Measurements from ENCODE around the gene STARD9.
"Not testable (repeated sequence)": the region's sequence is repeated elsewhere in the genome, so short reads cannot be mapped to it uniquely, and the experiment has no call there.

STARD9 gene

DNA sequence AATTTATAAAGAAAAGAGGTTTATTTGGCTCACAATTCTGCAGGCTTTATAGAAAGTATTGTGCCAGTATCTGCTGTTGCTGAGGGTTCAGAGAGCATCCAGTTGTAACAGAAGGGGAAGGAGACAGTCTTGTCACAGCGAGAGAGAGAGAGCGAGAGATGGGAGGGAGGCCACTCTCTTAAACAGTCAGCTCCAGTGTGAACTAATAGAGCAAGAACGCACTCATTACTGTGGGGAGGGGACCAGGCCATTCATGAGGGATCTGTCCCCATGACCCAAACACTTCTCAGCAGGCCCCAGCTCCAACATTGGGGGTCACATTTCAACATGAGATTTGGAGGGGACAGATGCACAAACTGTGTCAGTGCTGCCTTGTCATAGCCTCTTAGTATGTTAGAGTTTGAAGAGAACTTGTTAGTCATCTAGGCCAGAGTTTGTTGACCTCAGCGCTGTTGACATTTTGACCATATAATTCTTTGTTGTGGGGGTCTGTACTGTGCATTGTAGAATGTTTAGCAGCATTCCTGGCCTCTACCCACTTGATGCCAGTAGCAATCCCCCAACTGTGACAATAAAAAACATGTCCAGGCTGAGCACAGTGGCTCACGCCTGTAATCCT, 15.3 kb downstream of the STARD9 start:
- DNase-seq (ENCODE audit: low read depth): no peak

DNA sequence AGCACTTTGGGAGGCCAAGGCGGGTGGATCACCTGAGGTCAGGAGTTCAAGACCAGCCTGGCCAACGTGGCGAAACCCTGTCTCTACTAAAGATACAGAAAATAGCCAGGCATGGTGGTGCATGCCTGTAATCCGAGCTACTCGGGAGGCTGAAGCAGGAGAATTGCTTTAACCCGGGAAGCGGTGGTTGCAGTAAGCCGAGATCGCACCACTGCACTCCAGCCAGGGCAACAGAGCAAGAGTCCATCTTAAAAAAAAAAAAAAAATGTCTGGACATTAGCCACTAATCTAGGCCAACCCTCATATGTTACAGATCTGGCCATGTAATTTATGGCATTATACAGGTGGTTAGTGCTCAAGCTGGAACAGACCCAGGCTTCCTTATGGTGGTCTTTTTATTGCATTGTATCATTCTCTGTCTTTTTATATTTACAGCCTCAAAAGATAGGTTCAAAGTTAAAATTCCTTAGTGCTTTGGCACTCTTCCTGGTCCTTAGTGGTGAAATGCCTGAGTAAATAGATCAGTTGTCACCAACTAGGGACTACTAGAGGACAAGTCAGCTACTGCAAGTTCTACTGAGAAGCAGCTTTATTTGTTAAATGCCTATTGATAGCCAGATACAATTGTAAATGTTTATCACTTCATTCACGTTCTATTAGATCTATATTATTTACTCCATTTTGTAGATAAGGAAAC, 16.0 kb downstream of the STARD9 start:
- DNase-seq (ENCODE audit: low read depth): no peak

DNA sequence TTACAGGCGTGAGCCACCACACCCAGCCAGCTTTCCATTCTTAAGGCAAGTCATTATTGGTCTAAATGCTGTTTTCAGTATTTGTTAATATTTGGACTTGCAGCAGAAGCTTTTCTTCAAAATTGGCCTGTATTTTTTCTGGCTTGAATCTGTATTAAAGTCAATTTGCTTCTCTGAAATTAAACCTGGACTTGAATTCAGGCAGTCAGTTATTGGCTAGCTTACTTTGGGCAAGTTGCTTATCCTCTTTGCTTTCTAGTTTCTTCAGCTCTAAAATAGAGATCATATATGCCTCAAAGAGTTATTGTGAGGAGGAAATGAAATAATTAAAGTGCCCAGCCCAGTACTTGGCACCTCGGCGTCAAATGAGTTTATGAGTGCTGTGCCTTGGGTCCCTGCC, 17.3 kb downstream of the STARD9 start:
- DNase-seq (ENCODE audit: low read depth): no peak

DNA sequence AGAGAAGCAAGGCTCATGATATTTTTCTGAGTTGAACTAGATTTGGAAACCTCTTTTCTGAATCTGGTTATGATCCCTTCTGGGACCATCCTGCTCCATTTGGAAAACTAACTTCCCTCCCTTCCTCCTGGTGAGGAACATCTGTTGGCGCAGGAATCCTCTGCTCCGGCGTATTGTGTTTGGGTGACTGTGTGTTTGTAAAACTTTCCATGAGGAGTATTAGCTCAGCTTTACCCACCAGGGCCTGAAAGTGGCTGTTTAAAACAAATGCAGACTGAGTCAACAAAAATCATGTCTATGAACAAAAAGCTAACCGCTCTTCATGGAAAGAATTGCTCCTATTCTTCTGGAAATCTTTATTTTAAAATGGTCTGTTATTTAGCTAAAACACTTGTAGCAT, 17.7 kb downstream of the STARD9 start:
- no peak for DNase-seq (ENCODE audit: low read depth)

DNA sequence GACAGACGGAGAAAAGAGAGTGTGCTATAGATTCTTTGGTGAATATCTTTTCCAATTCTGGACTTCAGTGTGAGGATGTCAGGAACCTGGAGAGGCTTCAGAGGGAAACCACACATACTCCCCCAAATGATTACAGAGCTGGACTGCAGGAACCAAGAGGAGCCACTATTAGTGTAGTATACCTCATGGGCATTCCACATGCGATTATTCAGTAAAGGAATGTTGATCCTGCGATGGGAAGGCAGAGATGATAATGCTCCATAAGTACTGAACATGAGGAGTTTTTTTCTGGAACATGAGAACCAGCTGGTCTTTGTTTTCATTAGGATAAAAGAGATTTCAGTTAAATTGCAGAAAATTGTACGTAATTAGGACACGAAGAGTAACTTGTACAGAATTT, 18.7 kb downstream of the STARD9 start:
- DNase-seq (ENCODE audit: low read depth): no peak

DNA sequence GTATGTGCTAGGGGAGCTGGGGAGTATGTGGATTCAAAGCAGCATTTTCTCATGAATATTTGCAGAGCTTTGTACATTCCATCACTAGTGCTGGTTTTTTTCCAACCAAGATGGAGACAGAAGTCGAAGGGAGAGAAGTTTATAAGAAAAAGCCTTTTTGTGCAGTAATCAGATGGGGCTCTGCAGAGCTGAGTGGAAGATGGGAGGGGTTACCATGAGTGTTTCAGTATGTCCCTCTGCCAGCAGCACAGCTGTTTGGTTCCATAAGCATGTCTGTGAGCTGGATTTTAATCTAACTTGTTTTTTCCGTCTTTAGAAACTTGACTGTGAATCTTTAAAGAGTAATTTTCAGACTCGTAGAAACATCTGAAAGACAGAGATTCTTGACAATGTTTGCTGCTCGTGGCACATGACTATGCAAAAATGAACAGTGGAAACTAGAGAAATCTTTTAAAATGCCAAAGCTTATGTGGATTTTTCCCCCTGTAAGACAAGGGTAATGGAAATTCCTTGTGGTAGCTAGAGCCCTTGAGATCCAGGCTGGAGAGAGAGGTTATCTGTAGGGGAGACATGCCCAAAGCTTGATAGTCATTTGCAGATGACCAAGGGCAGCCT, 20.3 kb downstream of the STARD9 start:
- DNase-seq (ENCODE audit: low read depth): no peak

DNA sequence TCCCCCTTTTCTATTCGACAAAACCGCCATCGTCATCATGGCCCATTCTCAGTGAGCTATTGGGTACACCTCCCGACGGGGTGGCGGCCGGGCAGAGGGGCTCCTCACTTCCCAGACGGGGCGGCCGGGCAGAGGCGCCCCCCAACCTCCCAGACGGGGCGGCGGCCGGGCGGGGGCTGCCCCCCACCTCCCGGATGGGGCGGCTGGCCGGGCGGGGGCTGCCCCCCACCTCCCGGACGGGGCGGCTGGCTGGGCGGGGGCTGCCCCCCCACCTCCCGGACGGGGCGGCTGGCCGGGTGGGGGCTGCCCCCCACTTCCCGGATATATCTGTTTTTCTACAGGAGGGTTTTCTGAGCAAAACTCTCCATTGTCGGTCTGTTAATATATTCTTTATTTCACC, 25.9 kb downstream of the STARD9 start:
- DNase-seq (ENCODE audit: low read depth): not testable (repeated sequence)

DNA sequence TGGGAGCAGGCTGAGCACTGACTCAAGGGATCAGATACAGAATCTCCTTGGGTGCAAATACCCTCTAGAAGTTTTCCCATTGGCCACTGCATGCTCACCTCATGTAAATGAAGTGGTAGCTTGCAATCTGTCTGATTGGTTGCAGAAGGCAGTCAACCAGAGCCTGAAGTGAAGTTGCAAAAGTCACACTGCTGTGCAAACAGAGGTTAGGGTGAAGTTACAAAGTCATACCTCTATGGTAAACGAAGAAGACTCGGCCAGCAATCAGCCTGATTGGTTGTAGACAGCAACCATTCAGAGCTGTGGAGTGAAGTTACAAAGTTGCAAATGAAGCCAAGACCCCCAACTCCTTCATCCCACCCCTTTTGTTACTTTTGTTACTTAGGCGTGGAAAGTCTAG, 27.1 kb downstream of the STARD9 start:
- no peak for DNase-seq (ENCODE audit: low read depth)

DNA sequence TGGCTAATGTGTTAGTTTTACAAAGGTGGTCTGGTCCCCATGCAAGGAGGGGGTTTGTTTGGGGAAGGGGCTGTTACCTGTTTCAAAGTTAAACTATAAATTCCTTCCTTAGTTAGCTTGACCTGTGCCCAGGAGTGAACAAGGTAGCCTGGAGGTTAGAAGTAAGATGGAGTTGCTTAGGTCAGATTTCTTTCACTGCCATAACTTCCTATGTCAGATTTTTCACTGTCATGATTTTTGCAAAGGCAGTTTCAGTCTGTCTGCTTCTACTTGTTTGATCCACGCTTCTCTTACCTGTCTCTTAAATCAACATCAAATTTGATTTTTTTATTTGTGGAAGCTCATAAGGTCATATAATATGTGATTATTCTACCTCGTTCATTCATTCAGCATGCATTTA, 28.6 kb downstream of the STARD9 start:
- no peak for DNase-seq (ENCODE audit: low read depth)

DNA sequence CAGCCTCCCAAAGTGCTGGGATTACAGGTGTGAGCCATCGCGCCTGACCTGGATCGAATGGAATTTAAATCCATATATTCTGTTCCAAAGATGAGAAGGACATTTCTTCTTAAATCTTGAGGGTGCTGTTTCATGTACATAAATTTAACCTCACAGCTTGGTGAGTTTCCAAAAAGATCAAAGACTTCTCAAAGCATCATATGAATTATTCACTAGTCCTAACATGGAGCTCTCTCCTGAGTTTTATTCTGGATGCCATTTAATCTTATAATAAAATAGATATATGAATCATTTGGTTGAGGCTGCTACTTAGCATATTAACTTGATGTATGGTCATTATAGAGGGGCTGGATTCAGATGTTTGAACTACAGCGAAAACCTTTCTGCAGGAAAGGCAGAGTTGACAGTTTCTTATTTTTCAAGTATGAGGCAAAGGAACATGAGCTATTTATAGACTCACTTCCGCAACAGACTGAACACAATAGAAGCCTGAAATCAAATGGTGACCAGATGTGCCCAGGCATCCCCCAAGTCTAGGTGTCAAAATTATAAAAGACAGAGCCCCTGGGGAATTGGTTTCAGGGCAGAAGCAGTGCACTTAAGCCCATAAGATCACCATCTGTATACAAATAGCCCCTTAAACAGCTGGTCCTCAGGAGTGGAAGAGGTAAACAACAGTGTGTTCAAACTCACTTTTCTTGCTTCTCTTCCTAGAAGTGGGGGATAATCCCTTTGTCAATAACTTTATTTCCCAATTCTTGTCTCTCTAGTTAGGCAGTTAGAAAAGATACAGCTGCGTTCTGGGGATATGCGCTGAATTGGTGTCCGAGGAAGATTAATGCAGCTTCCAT, 29.7 kb downstream of the STARD9 start:
- no peak for DNase-seq (ENCODE audit: low read depth)

DNA sequence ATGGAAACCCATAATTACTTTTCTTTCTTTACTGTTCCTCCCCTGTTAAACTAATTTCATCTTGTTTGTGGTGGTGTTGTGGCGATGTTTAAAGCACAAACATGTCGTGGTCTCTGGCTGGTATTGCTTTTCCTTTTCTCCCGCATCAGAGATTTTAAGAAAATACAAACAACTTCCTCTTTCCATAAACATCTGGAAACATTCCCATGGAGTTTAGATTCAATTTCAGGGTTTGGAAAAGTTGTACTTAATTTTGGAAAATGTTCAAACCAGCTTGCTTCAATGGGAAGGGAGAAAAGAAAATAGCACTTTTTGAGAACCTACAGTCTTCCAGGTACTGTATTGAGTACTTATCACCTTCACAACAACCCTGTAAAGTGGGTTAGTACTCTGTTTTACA, 30.4 kb downstream of the STARD9 start:
- no peak for DNase-seq (ENCODE audit: low read depth)

DNA sequence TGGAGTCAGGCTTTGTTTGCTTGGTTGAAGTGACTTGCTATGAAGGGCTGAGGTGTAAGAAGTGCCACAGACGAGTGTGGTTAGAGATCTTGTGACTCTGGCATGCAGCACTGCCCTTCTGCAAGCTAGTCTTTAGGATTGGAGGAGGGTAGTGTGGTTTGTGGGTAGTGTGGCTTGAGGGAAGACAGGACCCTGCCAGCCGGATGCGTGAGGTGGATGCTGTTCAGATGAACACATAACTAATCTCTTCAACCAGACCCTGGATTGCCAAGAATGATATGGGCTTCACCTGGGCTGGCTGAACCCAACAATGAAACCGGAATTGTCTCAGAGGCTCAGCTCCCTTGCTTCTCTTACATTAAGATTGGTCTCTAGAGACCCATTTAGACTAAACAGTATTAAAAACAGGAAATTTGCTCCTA, 32.7 kb downstream of the STARD9 start:
- DNase-seq (ENCODE audit: low read depth): no peak

DNA sequence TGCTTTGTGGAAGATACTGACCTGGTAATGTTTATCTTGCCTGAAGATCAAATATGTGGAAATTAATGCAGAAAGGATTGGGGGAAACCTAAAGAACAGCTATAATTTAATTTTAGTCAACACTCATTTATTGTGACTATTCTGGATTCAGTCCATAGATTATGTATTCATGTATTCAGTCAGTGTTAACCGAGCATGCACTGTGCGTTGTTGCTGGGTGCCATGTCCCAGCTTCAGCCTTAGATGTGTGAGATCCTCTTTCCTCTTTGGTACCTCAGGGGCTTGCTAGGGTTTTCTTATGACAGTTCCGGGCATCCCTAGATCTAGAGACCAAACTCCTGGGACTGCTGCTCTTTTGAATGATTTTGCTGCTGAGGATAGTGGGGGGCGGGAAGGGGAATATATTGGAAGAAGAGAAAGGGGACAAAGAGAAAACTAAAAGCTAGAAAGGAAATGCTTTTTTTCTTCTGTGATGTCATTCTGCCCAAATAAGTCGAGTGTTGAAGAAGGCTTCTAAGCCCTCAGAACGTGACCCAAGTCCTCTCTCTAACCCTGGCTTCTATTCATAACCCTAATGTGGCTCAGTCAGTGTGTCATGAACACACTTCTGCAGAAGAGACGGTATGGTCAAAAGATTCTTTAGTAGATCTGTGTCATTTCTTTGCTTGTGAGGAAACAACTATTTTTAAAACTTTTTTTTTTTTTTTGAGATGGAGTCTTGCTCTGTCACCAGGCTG, 33.5 kb downstream of the STARD9 start:
- DNase-seq (ENCODE audit: low read depth): no peak

DNA sequence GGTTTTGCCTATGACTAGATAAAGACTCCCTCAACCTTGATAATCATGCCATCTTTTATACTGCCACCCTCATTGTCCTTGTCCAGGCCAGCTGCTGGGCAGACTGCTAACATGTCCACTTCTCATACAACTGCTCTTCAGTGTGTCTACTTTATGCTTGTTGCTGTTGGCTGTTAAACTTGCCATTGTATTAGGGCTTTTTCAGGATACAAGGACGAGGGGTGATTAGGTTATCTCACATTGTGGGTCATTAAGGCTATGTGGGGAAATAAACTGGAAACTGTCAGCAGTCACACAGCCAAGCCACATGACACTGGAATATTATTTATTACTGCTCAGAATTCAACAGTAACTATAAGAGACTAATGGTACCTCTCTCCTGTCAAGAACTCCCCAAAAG, 36.1 kb downstream of the STARD9 start:
- no peak for DNase-seq (ENCODE audit: low read depth)

DNA sequence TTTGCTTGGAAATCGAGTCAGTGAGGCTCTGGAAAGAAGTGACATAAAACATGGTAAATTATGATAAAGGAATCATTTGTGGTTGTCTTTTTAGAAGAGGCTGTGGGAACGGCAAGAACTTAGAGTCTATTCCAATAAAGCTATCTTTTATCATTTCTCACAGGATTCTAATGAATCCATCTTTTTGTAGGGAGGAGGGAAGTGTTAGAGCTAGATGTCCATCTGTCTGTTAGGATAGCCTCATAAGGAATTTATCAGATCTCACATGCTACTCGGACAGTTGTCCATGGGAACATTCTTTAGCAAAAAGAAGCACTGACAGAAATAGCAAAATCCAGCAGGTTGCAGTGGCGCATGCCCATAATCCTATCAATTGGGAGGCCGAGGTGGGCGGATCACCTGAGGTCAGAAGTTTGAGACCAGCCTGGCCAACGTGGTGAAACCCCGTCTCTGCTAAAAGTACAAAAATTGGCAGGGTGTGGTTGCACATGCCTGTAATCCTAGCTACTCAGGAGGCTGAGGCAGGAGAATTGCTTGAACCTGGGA, 37.0 kb downstream of the STARD9 start:
- no peak for DNase-seq (ENCODE audit: low read depth)

DNA sequence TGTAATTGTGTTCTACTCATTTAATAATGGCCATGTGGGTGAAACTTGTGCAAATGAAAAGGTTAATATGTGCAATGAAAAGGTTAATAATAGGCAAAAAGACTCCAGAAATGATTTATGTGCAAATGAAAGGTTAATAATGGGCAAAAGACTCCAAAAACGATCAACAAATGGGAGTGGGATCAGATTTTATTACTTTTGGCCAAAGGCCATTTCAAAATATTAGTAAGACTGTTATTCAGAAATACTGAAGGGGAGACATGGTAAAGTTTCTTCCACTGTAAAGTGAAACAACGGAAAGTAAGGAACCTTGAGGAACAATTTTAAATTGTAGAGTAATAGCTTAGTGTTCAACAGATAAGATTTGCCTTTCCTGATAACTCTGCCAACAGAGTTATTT, 40.7 kb downstream of the STARD9 start:
- DNase-seq (ENCODE audit: low read depth): no peak

DNA sequence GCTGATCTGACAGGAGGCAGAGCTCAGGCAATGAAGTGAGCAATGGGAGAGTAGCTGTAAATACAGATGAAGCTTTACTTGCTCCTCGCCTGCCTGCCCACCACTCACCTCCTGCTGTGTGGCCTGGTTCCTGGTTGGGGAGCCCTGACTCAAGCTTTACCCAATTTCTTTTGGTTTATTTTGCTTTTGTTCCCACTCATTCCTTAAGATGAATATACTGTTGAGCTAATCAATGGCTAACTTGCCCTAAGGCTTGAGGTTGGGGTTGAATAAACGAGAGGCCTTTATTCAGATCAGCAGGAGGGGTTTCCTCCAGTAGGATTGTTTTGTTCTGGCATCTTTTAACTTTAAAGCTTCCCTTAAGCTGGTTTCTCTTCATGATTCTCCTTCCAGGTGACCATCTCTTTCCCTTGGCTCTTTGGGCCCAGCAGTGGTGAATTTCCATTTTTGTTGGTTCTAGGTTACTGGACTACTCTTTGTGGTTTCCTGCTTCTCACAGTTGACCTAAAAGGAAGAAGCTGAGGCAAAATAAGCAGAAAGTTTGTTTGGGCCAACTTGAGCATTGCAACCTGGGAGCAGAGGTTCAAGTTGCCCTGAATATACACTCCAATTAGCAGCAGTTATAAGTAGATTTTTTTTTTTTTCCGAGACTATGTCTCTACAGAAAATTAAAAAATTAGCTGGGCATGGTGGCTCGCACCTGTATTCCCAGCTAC, 44.4 kb downstream of the STARD9 start:
- DNase-seq (ENCODE audit: low read depth): no peak

DNA sequence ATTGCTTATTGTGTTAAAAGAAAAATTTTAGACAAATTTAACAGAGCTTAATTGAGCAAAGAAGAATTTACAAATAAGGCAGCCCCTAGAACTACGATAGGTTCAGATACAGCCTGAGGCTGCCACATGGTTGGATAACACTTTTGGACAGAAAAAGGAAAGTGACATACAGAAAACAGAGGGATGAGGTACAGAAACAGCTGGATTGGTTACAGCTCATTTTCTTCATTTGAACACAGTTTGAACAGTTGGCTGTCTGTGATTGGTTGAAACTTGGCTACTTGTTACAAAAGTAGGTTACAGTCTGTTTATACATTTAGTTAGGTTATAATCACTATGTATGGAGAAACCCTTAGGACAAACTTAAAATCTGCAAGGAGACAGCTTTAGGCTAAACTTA, 46.0 kb downstream of the STARD9 start:
- no peak for DNase-seq (ENCODE audit: low read depth)

DNA sequence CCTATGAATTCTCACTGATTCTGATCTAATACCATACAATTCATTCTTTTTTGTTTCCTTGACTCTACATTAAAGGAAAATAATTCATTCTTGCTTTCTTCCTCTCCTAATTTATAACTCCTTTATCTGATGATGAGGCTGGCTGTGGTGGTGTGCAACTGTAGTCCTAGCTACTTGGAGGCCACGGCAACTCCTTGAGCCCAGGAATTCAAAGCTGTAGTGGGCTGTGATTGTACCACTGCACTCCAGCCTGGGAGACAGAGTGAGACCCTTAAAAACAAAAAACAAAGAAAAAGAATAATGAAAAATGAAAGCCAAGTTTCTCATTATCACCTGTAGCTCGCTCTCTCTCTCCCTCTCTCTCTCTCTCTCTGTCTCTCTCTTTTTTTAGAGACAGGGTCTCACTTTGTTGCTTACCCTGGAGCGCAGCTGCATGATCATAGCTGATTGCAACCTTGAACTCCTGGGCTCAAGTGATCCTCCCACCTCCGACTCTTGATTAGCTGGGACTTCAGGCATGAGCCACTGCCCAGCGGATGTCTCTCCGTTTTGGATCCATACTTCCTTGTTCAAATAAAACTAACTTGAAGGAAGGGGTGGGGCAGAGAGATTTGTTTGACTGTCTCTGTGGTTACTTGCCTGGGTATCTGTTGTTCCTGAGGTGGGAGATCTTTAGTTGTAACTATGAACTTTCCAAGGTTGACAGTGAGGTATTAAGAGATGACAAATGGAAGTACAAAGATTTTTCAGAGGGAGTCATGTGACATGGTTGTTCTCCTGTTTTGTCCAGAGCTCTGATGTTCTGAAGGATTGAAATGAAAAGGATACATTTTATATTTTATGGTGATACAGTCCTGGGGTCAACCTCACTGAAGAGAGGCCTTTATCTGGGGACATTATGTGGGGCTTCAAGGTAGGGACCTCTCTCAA, 46.9 kb downstream of the STARD9 start:
- DNase-seq (ENCODE audit: low read depth): no peak

DNA sequence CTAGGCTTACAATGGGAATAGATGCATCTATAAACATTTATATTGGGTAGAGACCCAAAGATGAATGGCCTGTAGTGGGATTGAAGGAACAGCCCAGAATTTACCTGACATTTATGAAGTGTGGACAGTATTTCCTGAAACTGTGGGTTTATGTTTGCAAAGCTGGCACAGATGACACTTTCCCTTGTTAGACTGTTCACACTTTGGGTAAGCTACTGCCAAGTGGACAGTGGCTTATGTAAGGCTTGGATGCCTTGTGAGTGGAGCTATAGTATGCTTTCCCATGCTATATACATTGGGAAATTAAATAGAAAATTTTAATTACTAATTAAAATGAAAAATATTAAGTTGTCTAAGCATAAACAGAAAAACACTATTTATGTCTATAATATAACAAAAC, 48.5 kb downstream of the STARD9 start:
- no peak for DNase-seq (ENCODE audit: low read depth)

Data from activated T-cell treated with anti-CD3 and anti-CD28 coated beads for 24 hours (primary cell).